PC-3 (cell line): ENCODE data around the gene ERBB4.

Source experiments
- EZH2 ChIP-seq: fragments of 300-600 bp; sonication (generic); IDR thresholded peaks from one replicate; pipeline ENCODE4 v1.6.1; 2017; ENCODE audit warnings: antibody characterized with exemption, mild to moderate bottlenecking, low read length; ENCODE audit not compliant: unreplicated experiment
- EZH2phosphoT487 ChIP-seq: fragments of 300-600 bp; sonication (generic); IDR thresholded peaks from 2 replicates; pipeline ENCODE4 v1.6.1; 2018; ENCODE audit warnings: mild to moderate bottlenecking, antibody characterized with exemption, low read length, borderline replicate concordance
- TF ChIP-seq, protein P1 (sequence below): fragments of 300-600 bp; sonication (generic); conservative IDR thresholded peaks from 2 replicates; pipeline ENCODE4 v1.5.1; 2017; ENCODE audit warnings: antibody characterized with exemption, low read depth, mild to moderate bottlenecking, low read length

DNA sequence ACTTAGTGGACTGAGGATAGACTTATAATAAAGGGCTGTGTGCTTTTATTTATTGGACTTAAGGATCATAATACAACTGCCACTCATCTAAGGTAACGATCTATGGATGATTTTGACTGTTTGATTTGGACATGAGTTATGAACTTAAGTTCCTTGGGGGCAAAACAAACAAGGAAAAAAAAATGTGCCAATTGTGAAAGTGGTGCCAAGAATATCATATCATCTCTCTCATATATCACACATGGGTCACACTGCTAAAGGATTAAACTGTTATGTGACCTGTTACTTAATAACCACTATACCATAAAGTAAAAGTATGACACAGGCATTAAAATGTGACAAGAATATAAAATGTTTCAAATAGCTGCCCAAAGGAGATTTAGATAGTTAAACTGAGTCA is 886.3 kb downstream of the ERBB4 start:
- TF ChIP-seq, protein P1, sequence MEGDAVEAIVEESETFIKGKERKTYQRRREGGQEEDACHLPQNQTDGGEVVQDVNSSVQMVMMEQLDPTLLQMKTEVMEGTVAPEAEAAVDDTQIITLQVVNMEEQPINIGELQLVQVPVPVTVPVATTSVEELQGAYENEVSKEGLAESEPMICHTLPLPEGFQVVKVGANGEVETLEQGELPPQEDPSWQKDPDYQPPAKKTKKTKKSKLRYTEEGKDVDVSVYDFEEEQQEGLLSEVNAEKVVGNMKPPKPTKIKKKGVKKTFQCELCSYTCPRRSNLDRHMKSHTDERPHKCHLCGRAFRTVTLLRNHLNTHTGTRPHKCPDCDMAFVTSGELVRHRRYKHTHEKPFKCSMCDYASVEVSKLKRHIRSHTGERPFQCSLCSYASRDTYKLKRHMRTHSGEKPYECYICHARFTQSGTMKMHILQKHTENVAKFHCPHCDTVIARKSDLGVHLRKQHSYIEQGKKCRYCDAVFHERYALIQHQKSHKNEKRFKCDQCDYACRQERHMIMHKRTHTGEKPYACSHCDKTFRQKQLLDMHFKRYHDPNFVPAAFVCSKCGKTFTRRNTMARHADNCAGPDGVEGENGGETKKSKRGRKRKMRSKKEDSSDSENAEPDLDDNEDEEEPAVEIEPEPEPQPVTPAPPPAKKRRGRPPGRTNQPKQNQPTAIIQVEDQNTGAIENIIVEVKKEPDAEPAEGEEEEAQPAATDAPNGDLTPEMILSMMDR: no peak
- TF ChIP-seq EZH2 (no peak), EZH2phosphoT487 (no peak)
